Activated CD8-positive, alpha-beta memory T cell treated with anti-CD3 and anti-CD28 coated beads, Interleukin-2, amount 50 U/mL, for 48 hours (primary cell): ENCODE data around the gene KAT2A.
"Not testable (repeated sequence)": the region's sequence is repeated elsewhere in the genome, so short reads cannot be mapped to it uniquely, and the experiment has no call there.

Source experiments
- DNase-seq: peaks from one replicate; pipeline ENCODE4 v3.0.0-alpha.2; 2020

The KAT2A gene

GRCh38 chr17:42120770-42121769 lies at the start of gene KAT2A:
KAT2A (minus strand) TSS chr17:42121367; CDS start chr17:42121304, 63 bp downstream.
- DNase-seq, result peak; percentile 89

- no peak for DNase-seq
These were observed 48.2 kb upstream of the KAT2A start for GRCh38 chr17:42169351-42169750.

- DNase-seq, result no peak
These were observed 46.6 kb upstream of the KAT2A start for GRCh38 chr17:42167807-42168206.

- DNase-seq, result no peak
These were observed 45.1 kb upstream of the KAT2A start for GRCh38 chr17:42166196-42166763.

- DNase-seq, result no peak
These were observed 44.6 kb upstream of the KAT2A start for GRCh38 chr17:42165751-42166150.

- no peak for DNase-seq
These were observed 42.7 kb upstream of the KAT2A start for GRCh38 chr17:42163696-42164407.

- DNase-seq, result peak; percentile 88
These were observed 41.9 kb upstream of the KAT2A start for GRCh38 chr17:42163113-42163512.

GRCh38 chr17:42160531-42160910 lies 39.4 kb upstream of the KAT2A start:
- no peak for DNase-seq

- no peak for DNase-seq
These were observed 38.8 kb upstream of the KAT2A start for GRCh38 chr17:42159796-42160530.

- no peak for DNase-seq
These were observed 34.5 kb upstream of the KAT2A start for GRCh38 chr17:42155614-42156045.

- no peak for DNase-seq
These were observed 33.0 kb upstream of the KAT2A start for GRCh38 chr17:42153919-42154742.

- no peak for DNase-seq
These were observed 25.9 kb upstream of the KAT2A start for GRCh38 chr17:42146911-42147607.

- DNase-seq, result not testable (repeated sequence)
These were observed 22.0 kb upstream of the KAT2A start for GRCh38 chr17:42143138-42143537.

GRCh38 chr17:42142371-42142896 lies 21.3 kb upstream of the KAT2A start:
- DNase-seq, result no peak

- DNase-seq, result no peak
These were observed 20.2 kb upstream of the KAT2A start for GRCh38 chr17:42141382-42141781.

GRCh38 chr17:42140690-42141089 lies 19.5 kb upstream of the KAT2A start:
- not testable (repeated sequence) for DNase-seq

GRCh38 chr17:42138749-42139492 lies 17.8 kb upstream of the KAT2A start:
- DNase-seq, result no peak

GRCh38 chr17:42136654-42137051 lies 15.5 kb upstream of the KAT2A start:
- no peak for DNase-seq

GRCh38 chr17:42135664-42136653 lies 14.8 kb upstream of the KAT2A start:
- no peak for DNase-seq
